Embryonic facial prominence (tissue), 1 donor: ENCODE results near the gene TNRC18.
"Not testable (repeated sequence)": the region's sequence is repeated elsewhere in the genome, so short reads cannot be mapped to it uniquely, and the experiment has no call there.

ENCODE experiments used
- DNase-seq: peaks from one replicate; pipeline ENCODE4 v3.0.0-alpha.2; 2016; ENCODE audit errors: extremely low spot score

Gene TNRC18

DNA sequence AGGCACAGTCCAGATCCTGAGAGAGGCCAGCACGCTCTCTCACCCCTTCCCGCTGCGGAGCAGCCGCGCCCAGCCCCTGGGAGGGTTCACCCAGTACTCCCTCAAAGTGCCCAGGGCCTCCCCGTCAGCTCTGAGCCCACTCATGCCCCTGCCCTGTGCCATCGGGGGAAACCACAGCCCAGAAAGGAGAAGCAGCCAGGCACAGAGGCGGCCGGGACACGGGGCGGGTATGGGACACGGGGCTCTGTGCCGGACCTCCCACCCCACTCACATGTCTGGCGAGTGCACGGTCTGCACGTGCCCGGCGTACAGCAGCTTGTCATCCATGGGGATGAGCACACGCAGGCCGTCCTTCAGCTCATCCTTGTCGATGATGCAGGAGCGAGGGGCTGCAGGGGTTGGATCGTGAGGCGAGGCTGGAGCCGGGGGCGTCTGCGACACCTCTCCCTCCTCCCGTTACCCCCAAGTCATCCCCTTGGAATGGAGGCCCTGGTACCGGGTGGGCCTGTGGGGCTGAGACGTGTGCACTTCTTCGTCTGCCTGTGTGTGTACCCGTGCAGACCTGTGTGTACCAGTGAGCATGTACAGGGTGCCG, 102.7 kb downstream of the TNRC18 start:
- DNase-seq, result no peak

DNA sequence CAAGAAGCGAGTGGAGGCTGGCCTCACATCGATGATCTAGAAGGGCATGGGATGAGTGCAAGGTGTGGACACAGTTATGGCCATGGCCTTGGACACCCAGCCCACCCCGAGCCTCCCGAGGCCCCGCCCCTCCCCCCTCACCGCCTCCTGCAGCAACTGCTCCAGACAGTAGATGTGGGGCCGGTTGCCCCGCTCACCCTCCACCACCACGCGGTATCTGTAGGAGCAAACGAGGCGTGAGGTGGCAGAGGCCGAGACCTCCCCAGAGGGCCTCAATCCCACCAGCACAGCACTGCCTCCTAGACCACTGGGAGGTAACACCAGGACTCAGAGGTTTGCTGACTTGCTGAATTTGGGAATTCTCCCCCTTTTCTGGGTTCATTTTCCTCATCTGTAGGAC, 103.2 kb downstream of the TNRC18 start:
- DNase-seq, result no peak

DNA sequence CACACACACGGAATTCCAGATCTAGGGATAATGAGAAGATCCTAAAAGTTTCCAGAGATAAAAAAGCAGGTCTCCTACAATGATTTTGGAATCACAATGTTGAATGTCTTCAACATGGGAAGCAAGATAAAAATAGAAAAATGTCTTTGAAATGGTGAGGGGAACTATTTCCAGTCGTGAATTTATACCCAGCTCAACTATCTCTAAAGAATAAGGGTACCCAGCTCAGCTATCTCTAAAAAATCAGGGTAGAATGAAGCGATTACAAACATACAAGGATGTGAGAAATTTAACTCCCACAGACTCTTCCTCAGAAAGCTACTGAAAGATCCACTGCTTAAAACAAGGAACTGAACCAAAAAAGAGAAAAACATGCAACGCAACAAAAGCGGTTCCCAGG, 105.0 kb downstream of the TNRC18 start:
- DNase-seq, result not testable (repeated sequence)

DNA sequence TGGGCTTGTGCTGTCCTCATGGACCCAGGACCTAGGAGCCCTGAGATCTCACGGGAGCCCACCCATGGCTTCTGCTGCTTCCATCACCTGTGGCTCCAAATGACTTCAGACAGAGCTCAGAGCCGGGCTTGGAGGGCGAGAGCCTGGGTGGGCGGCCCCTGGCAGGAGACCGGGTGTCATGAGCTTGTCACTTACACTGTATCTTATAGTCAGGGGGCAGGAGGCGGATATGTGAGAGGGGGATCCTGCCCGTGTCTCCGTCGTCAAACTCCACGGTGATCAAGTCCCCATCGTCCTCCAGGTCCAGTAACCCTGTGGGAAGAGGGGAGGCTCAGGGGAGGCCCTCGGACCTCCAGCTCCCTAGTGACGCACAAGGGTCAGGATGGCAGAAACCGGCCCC, 107.9 kb downstream of the TNRC18 start:
- DNase-seq, result no peak

- DNase-seq, result no peak
Observed at GRCh38 chr7:5314864-5315263, 108.8 kb downstream of the TNRC18 start.

DNA sequence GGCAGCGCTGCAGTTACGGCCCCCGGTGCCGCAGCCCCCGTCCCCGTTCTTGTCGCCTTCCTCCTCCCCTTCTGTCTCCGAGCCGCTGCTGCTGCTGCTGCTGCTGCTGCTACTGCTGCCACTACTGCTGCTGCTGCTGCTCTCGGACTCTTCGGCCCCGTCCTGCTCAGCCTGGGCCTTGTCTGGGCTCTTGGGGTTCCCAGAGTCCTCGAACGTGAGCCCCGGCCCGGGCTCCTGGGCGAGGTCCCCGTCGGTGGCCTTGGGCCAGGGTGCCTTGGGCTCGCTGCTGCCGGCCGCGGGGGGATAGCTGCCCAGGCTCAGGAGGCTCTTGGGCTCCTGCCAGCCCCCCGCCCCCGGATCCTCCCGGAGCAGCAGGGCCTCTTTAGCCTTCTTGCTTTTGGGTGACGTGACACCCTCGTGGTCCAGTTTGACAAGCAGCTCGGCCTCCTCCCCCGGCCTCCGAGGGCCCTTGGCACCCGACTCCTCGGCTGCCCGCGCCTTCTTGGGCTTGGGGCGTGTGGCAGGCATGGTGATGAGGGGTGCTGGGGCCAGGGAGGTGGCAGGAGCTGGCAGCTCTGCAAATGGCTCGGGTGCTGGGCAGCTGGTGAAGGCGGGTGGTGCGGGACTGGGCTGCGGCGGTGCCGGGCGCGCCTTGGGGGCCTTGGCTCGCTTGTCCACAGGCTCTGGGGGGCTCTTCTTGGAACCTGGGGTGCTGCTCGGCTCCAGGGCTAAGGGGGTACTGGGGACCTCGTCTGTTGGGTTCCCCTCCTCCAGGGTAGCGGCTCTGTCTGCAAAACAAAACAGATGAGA, 110.4 kb downstream of the TNRC18 start:
- DNase-seq, result not testable (repeated sequence)

DNA sequence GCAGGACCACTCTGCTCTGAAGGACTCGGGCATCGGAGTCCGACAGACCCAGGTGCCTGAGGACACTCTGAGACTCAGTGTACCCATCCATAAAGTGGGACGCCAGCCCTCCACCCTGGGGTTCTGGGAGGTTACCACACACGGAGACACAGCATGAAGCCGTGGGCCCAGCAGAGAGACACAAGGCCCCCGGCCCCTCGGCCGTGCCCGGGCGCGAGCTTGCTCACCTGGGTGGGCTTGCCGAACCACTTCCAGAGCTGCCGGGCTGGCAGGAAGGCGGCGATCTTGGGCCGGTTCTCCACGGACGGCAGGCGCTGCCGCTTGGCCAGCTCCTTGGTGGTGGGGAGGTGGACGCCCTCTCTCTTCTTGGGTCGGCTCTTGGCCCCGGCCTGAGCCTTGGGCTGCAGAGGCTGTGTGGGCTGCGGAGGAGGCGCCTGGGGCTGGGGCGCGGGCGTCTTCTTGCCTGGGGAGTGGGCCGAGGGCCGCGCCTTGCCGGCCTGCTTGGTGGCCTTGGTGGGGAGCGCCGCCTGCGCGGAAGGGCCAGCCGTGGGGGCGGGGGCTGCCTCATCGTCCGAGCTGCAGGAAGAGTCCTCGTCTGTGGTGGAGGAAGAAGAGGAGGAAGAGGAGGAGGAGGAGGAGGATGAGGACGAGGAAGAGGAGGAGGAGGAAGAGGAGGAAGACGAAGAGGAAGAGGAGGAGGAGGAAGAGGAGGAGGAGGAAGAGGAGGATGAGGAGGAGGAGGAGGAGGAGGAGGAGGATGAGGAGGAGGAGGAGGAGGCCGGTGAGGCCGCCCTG, 111.2 kb downstream of the TNRC18 start:
- DNase-seq, result not testable (repeated sequence)

- DNase-seq, result no peak
Observed at GRCh38 chr7:5310822-5311405, 112.7 kb downstream of the TNRC18 start.

GRCh38 chr7:5309146-5309545, 114.5 kb downstream of the TNRC18 start:
- no peak for DNase-seq

- not testable (repeated sequence) for DNase-seq
Observed at GRCh38 chr7:5307221-5308142, 116.2 kb downstream of the TNRC18 start.

DNA sequence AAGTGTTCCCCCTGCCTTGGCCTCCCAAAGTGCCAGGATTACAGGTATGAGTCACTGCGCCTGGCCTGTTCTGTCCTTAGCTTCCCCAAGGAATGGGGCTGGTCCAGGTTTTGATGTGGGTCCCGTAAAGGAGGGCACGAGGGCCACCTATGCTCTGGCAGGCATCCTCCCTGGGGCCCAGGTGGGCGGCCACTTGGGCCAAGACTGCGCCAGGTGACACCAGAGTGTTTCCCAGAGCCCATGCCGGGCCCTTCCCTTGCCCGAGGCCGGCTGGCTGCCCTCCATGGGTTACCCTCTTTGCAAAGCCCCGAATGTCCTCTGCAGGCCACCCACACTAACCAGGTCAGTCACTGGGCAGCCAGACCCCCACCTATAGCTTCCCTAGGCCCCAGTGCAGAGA, 118.6 kb downstream of the TNRC18 start:
- not testable (repeated sequence) for DNase-seq

GRCh38 chr7:5303591-5304505, 119.8 kb downstream of the TNRC18 start:
- DNase-seq, result no peak

DNA sequence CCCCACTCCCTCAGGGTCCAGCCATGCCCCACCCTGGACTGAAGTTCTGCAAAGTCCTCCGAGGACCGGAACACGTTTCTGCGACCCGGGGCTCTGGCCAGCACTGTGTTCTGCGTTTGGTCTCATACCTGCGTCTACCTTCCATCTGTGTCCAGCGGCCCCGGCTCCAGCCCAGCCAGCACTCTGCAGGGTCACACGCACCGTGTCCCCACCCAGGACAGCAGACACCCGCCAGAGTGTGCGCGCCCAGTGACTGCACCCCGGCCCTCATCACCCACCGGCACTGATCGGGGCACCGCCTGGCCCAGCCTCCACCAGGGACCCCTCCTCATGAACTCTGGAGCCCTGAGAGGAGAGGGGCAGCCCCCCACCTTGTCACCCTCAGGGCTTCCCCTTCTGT, 120.6 kb downstream of the TNRC18 start:
- no peak for DNase-seq

- DNase-seq, result no peak
Observed at GRCh38 chr7:5302577-5302976, 121.1 kb downstream of the TNRC18 start.

DNA sequence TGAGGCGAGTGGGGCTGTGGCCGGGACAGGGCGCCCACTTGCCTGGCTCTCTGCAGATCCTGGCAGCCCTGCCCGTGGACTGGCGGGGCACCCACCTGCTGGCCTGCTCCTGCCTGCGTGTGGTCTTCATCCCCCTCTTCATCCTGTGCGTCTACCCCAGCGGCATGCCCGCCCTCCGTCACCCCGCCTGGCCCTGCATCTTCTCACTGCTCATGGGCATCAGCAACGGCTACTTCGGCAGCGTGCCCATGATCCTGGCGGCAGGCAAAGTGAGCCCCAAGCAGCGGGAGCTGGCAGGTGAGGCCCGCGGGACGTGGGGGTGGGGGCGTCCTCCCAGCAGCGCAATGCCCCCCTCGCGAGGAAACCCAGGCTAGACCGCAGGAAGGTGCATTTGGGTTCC, 123.3 kb downstream of the TNRC18 start:
- DNase-seq, result no peak

DNA sequence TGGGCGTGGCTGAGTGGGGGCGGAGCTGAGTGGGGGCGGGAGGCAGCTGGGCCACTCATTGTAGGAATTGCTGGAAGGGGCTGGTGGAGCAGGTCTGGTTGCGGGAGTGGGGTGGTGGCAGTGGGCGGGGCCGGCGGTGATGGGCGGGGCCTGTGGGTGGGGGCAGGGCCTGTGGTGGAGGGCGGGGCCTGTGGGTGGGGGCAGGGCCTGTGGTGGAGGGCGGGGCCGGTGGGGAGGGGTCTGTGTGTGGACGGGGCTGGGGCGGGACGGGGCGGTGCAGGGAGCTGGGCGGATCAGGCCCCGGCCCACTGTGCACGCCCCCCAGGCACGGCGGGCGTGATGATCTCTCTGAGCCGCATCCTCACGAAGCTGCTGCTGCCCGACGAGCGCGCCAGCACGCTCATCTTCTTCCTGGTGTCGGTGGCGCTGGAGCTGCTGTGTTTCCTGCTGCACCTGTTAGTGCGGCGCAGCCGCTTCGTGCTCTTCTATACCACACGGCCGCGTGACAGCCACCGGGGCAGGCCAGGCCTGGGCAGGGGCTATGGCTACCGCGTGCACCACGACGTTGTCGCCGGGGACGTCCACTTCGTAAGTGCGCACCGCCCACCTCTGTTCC, 126.9 kb downstream of the TNRC18 start:
- DNase-seq, result no peak

GRCh38 chr7:5296015-5296610, 127.5 kb downstream of the TNRC18 start:
- no peak for DNase-seq

GRCh38 chr7:5295039-5296014, 128.3 kb downstream of the TNRC18 start:
- DNase-seq, result no peak
